Nephron progenitor cell (in vitro differentiated cells): ENCODE results near the gene ZNF516.

Experiments
- DNase-seq: peaks from one replicate; pipeline ENCODE4 v3.0.0; 2021
- H3K27ac Mint-ChIP-seq: 2 replicates; pipeline ENCODE4 v1.8.0; 2021; ENCODE audit warnings: mild to moderate bottlenecking, moderate library complexity, mixed read lengths
- H3K27me3 Mint-ChIP-seq: 2 replicates; pipeline ENCODE4 v1.8.0; 2021; ENCODE audit warnings: mild to moderate bottlenecking, low read depth, mixed read lengths; ENCODE audit not compliant: poor library complexity
- H3K36me3 Mint-ChIP-seq: 2 replicates; pipeline ENCODE4 v1.8.0; 2021; ENCODE audit warnings: low read depth, mixed read lengths
- H3K4me1 Mint-ChIP-seq: 2 replicates; pipeline ENCODE4 v1.8.0; 2021; ENCODE audit warnings: mixed read lengths
- H3K4me3 Mint-ChIP-seq: 2 replicates; pipeline ENCODE4 v1.8.0; 2021; ENCODE audit warnings: mild to moderate bottlenecking, moderate library complexity, mixed read lengths
- H3K9me3 Mint-ChIP-seq: 2 replicates; pipeline ENCODE4 v1.8.0; 2021; ENCODE audit warnings: mild to moderate bottlenecking, moderate library complexity, mixed read lengths
- TF ChIP-seq, protein P1 (sequence below): fragments of 200-600 bp; sonication (generic); IDR thresholded peaks from 2 replicates; pipeline ENCODE4 v1.5.0; 2021; ENCODE audit warnings: antibody characterized with exemption

ZNF516 gene

GRCh38 chr18:76314015-76314414 lies 181.0 kb downstream of the ZNF516 start:
- Mint-ChIP-seq H3K27ac (no peak overlapping the region), H3K9me3 (no peaks in the 10 kb centered on the region), H3K27me3 (peaks cover 7% of the 10 kb centered on the region), H3K4me1 (peaks cover 14% of the 10 kb centered on the region), H3K4me3 (no peak overlapping the region), H3K36me3 (peaks cover 4% of the 10 kb centered on the region)
- TF ChIP-seq, protein P1, sequence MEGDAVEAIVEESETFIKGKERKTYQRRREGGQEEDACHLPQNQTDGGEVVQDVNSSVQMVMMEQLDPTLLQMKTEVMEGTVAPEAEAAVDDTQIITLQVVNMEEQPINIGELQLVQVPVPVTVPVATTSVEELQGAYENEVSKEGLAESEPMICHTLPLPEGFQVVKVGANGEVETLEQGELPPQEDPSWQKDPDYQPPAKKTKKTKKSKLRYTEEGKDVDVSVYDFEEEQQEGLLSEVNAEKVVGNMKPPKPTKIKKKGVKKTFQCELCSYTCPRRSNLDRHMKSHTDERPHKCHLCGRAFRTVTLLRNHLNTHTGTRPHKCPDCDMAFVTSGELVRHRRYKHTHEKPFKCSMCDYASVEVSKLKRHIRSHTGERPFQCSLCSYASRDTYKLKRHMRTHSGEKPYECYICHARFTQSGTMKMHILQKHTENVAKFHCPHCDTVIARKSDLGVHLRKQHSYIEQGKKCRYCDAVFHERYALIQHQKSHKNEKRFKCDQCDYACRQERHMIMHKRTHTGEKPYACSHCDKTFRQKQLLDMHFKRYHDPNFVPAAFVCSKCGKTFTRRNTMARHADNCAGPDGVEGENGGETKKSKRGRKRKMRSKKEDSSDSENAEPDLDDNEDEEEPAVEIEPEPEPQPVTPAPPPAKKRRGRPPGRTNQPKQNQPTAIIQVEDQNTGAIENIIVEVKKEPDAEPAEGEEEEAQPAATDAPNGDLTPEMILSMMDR, result no peak
- DNase-seq, result no peak
